Cardiac fibroblast (primary cell): ENCODE measurements around the gene KCNK2.

Source experiments
- DNase-seq, 2 donors: peaks; one replicate each; pipeline versions ENCODE4 v3.0.0 to v3.0.0-alpha.2; 2010; ENCODE audit warnings: low read depth in 2 of 2
- H3K4me3 ChIP-seq, 2 donors: replicated peaks in 1 of 2; 1 replicate in 1 of 2; 2 replicates in 1 of 2; pipeline ENCODE4 v1.5.1; 2011; ENCODE audit warnings: low read depth in 2 of 2, low read length in 2 of 2, mild to moderate bottlenecking in 2 of 2, moderate library complexity in 1 of 2
- CTCF ChIP-seq: IDR thresholded peaks from one replicate; pipeline ENCODE4 v1.5.1; 2011; ENCODE audit warnings: low read depth, mild to moderate bottlenecking, low read length, inconsistent platforms

KCNK2 gene

GRCh38 chr1:215198021-215198420 is 115.5 kb downstream of the KCNK2 start:
- peak in 1 of 2 donors; percentile 11 for DNase-seq
- H3K4me3 ChIP-seq = no peak overlapping the region
- TF ChIP-seq CTCF = no peak

- DNase-seq = no peak
- TF ChIP-seq CTCF = no peak
- no peak overlapping the region for H3K4me3 ChIP-seq
Observed at GRCh38 chr1:215200121-215200520, 117.6 kb downstream of the KCNK2 start.

- DNase-seq = peak in 1 of 2 donors; percentile 16
- no peak for TF ChIP-seq CTCF
- H3K4me3 ChIP-seq = no peak overlapping the region
Observed at GRCh38 chr1:215201283-215201682, 118.7 kb downstream of the KCNK2 start.

GRCh38 chr1:215202868-215203267 is 120.3 kb downstream of the KCNK2 start:
- no peak for TF ChIP-seq CTCF
- DNase-seq = no peak
- no peak overlapping the region for H3K4me3 ChIP-seq

- no peak for DNase-seq
- no peak overlapping the region for H3K4me3 ChIP-seq
- TF ChIP-seq CTCF = no peak
Observed at GRCh38 chr1:215210167-215210566, 127.6 kb downstream of the KCNK2 start.

- no peak for TF ChIP-seq CTCF
- no peak overlapping the region for H3K4me3 ChIP-seq
- no peak for DNase-seq
Observed at GRCh38 chr1:215215846-215216245, 133.3 kb downstream of the KCNK2 start.

GRCh38 chr1:215219372-215219771 is 136.8 kb downstream of the KCNK2 start:
- H3K4me3 ChIP-seq = no peak overlapping the region
- no peak for TF ChIP-seq CTCF
- no peak for DNase-seq
